ENCODE measurements around the gene ADGRF5.
"Not testable (repeated sequence)": the region's sequence is repeated elsewhere in the genome, so short reads cannot be mapped to it uniquely, and the experiment has no call there.

The ADGRF5 gene

DNA sequence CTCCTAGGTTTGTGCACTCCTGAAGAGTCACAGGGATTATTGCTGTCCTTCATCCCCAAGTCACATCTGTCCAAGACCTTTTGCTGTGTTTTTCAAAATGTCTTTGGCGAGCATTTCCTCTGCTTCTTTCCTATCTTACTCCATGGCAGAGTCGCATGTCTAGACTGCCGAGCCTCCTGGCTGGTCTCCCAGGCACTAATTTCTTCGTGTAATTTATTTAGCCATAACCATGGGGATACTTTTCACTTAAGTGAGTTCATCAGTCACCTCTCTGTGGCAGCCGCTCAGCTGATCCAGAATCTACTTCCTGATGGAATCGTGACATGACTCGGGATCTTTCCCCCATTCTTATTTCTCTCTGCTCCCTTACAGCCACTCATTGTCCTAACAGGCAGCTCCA lies 25.8 kb downstream of the ADGRF5 start:
- DNase-seq (ENCODE audit: low read depth in 4 of 4, low spot score in 1 of 4): no peak

DNA sequence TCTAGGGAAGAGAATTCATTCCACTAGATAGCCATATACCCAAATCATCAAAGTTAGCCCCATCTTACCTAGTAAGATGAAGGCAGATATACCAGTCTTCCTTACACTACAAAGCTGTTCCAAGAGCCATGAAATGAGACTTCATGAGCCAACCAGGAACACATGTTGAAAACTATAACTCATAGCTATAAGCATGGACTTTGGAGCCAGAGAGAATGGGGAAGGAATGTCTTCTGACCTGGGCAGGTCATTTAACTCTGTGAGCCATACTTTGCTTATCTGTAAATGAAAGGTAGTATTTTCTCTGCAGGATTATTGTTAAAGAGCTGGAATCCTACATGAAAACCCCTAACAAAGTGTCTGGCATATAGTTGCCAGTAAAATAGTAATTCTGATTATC lies 27.3 kb downstream of the ADGRF5 start:
- no peak for DNase-seq (ENCODE audit: low read depth in 4 of 4, low spot score in 1 of 4)

DNA sequence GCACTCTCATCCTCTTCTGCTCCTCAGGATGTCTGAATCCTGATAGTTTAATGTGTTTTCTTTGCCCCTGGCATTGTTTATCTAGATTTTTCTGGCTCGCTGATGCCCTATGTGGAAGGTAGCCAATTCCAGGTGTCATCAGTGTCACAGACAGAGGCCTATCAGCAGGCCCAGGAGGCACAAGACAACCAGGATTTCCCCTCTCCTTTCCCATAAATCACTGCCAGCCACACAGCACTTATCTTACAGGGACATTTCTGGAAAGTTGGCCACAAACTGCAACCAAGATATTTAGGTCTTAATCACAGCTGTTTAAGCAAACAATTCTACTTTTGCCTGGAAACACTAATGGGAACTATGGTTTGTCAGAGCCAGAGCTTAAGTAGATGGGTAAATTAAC lies 28.1 kb downstream of the ADGRF5 start:
- no peak for DNase-seq (ENCODE audit: low read depth in 4 of 4, low spot score in 1 of 4)

DNA sequence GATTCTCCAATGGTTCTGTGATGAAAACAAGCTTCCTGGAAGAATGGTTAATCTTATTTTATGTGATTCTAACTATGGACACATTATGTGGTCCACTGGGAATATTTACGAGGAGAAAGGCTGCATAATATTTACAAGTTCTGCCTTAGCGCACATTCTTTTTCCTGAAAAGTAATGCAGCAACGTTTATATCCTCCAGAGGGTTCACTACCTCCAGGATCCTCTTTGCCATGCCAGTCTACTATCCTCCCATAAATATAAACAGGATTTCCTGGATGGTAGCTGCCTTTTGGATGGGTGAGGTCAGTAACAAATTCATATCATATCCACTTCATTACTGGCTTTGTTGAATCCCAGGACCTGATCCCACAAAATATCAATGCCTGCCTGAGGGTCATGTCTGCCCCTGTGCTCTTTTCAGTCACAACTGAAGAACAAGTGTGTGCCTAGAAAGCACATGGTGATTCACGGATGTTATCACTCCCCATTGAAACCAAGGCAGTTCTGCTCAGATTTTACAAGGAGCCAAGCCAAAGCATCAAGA lies 30.4 kb downstream of the ADGRF5 start:
- DNase-seq (ENCODE audit: low read depth in 4 of 4, low spot score in 1 of 4): no peak

DNA sequence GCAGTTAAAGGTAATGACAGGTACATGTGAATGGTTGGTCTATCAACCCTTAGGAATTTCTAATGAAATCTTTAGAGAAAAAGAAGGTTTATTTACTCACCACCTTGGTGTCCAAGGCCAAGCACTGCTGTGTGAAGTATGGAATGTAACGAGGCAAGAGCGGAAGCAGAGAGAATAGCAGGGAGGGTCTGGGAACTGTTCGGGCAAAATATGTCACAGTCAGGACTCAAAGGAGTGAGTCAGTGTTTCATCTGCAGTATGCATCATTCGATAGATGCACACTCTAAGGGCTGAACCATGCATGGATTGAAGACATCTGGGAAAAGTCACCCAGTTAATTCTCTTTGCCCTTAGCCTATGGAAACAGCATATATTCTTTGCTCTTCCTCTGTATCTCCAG lies 33.2 kb downstream of the ADGRF5 start:
- no peak for DNase-seq (ENCODE audit: low read depth in 4 of 4, low spot score in 1 of 4)

DNA sequence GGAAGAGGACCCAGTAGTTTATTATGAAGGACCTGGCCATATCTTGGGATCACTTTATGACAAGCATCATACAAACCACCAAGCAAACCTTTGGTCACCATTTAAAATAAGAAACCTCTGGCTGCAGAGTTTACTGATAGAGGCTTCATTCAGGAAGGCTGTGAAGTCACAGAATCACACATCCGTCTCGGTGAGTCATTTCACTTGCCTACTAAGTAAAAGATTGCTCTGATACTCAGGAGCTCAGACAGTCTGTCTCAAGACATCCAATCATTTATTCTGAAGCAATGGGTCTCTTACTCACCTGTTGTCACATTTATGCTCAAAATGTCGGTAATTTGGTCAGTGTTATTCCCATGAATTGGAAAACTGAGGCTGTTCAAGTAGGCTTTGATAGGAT lies 33.7 kb downstream of the ADGRF5 start:
- DNase-seq (ENCODE audit: low read depth in 4 of 4, low spot score in 1 of 4): no peak

DNA sequence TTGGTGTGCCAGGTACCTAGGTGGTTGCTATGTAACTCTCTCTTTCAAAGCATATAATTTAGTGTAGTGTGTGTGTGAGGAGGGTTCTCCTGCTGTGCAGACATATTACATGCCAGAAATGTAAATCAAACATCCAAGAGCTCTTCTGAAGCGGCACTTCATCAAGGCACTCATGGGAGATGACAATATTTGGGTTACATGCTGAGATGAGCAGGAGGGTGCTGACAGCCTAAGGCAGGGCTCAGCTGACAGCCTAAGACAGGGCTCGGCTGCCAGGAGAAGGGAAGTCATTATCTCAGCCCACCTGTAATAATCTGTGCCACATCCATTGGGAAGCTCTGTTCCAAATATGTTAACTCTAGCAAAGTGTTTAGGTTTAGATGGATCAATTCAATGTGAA lies 39.1 kb downstream of the ADGRF5 start:
- DNase-seq (ENCODE audit: low read depth in 4 of 4, low spot score in 1 of 4): no peak

DNA sequence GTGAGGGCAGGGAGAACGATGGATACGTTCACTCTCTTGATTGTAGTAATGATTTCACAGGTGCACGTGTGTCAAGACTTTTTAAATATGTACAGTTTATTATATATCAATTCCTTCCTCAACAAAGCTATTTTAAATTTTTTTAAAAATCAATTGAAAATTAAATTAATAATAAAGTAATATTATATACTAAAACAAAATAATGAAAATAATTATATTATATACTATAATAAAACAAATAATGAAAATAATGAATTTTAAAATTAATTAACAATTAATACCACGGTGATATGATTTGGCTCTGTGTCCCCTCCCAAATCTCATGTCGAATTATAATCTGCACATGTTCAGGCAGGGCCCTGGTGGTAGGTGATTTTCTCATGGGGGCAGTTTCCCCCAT lies 42.7 kb downstream of the ADGRF5 start:
- DNase-seq (ENCODE audit: low read depth in 4 of 4, low spot score in 1 of 4): no peak

DNA sequence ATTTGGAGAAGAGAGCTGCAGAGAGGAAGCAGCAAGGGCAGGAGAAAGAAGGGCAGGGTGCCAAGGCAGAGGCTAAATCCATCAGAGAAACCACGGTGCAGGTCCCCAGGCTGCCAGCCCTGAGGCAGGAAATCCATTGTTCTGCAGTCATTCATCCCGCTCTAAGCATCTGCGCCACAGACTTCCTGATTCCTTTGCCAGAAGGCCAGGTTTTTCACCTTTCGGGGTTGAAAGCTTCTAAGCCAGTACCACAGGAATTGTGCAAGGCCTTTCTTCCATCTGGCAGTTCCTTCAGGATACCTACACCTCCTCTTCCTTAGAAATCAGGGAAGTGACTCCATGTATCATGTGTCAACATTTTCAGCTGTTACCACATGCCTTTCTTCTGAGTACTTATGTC lies 45.6 kb downstream of the ADGRF5 start:
- DNase-seq (ENCODE audit: low read depth in 4 of 4, low spot score in 1 of 4): no peak

DNA sequence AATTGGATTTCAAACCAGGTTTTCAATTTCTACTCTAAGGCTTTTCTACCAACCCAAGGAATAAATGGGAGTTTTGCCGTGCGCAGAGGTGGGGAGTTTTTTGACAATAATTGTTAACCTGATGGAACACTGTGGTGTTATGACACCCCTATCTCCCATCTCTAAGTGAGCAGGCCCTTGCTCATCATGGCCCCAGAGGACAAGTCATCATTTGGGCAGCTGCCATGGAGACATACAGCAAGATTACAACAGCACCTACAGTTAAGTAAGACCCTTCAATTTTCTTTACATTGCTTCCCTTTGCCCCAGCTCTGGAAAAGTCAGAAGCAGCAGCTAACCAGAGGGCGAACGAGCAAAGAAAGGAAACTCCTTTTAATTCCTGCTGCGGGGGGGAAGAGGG lies 54.3 kb downstream of the ADGRF5 start:
- no peak for DNase-seq (ENCODE audit: low read depth in 4 of 4, low spot score in 1 of 4)

DNA sequence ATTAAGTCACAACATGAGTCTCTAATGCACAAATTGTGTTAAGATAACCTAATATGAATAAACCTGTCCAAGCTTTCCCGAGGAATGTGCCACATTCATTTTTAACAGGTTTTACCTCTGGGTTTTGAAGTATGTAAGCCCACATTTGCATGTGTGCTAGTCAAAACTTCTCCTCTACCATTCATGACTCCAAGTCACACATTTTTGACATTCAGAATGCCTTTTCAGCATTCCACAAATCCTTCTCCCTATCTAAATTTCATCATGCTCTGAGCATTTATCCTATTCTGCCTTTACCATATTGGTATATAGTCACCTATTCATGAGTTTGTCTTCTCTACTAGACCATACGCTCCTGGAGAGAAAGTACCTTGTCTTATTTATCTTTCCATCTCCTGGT lies 56.5 kb downstream of the ADGRF5 start:
- no peak for DNase-seq (ENCODE audit: low read depth in 4 of 4, low spot score in 1 of 4)

DNA sequence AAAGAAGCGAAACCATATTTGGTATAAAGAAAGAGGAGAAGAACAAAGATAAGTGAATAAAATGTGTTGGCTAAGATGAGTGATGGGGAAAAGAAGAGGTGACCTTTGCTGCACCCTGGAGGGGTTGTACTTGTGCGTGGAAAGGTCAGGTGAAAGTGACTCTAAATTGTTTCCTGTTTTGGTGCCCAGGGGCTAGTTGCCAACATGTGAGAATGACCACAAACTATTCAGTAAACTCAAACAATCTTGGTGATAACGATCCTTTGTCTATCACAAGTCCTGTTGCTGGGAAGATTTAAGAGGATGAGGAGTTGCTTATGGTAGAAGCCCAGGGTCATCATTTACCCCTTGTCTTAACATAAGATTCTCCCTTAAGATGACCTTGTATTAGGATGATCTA lies 57.9 kb downstream of the ADGRF5 start:
- DNase-seq (ENCODE audit: low read depth in 4 of 4, low spot score in 1 of 4): no peak

DNA sequence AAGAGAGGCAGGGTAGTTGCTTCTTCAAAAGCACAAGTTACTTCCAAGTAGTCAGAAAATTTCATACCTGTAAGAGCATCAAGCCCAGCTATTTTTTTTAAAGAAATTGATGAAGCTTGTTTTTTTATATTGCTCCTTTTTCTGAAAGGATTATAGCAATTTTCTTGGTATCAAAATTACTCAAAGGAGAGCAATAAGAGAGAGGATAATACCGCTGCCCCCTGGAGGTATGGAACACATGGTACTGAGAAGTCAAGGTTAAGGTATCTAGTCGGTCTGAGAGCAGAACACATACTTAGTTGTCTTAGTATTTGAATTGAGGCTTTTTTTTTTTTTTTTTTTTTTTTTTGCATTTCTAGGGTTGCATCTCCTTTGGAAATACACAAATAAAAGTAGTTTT lies 59.4 kb downstream of the ADGRF5 start:
- DNase-seq (ENCODE audit: low read depth in 4 of 4, low spot score in 1 of 4): no peak

DNA sequence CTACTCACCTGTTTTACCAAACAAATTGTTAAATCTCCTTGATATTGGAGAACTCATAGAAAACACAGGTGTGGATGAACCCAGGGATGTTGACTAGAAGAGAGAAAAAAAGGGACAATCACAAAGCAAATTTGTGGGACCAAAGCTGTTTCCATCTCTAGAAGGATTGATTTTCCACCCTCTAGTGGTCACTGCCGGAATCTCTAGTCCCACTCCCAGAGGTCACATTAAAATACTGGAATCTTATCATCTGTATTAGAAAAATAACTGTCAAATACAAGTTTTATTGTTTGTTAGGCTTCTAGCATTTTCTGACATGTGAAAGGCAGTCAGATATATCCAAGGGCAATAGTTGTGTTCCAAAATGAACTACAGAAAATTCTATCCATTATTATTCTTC lies 65.8 kb downstream of the ADGRF5 start:
- DNase-seq (ENCODE audit: low read depth in 4 of 4, low spot score in 1 of 4): peak in 2 of 4 experiments; percentile 5 to 6

DNA sequence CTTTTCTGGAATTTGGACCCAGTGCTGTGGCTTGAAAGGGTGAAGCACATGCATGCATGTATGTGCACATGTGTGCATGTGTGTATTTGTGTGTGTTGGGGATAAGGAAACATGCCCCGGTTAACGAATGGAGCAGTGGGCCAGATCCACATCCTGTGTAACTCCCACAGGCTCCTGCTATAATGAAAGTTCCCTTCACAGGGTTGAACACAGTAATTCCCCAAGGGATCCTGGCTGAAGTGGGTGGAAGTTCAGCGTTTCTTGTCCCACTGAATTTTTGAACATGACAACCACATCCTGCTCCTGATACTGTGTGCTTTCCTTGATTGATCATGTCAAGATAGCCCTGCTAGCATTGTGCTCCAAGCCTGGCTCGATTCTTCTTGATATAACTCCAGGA lies 70.2 kb downstream of the ADGRF5 start:
- DNase-seq (ENCODE audit: low read depth in 4 of 4, low spot score in 1 of 4): not testable (repeated sequence)

DNA sequence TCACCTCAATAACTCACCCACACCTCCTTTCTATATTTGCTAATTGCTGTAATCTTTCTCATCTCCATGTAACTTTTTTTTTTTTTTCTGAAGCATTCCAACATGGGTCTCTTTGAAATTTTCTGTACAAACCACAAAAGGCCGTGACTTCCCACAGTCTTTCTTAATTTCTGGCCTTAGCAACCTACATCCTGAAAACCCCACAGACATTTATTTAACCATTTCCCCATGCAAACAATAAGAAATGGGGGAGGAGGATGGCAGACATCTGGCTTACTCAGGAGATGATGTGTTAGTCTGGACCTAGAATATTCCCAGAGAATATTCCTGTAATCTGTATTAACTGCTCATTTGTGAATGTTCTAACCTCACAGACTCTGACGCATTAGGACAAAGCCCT lies 70.9 kb downstream of the ADGRF5 start:
- DNase-seq (ENCODE audit: low read depth in 4 of 4, low spot score in 1 of 4): no peak

DNA sequence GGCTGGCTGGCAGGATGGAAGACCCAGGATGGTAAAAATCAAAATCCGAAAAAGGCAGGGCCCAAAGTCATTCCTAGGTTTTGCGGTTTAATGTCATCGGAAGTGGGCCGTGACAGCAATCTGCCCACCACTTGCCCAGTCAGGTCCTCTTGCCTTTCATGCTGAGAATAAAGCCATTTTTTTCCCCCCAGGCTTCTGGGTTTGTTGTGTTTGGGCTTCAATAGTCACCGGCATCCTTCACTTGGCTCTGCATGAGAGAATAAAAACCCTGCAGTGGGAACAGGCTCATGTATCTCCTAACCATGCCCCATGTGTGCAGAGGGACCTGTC lies 72.4 kb downstream of the ADGRF5 start:
- no peak for DNase-seq (ENCODE audit: low read depth in 4 of 4, low spot score in 1 of 4)

DNA sequence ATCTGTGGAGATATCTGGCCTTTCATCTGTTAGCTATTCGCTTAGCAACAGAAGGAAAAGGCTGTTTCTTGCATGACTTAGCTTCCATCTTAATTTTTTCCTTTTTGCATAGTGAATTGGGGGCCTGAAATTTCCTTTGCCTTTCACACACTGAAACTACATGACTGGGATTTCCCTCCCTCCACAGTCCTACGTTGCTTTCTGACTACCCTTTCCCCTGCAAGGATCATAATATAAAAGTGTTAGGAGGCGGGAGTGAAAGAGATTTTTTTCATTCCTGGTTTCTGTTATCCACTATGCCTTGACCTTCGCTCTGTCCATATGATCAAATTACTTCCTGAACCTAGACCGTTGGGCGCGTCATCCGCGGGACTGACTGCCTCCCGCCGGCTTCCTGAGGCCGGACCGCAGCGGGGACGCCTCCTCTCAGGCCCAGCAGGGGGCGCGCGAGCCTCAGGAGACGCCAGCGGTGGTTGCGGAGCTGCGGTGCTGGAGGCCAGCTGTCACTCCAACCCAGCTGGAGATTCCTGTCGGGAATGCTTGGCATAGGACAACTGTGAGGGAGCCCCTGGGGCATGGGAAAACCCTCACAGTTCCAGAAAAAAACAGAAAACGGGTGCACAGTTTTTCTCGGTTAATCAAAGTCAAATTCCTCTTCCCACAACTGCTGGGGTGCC lies 72.9 kb downstream of the ADGRF5 start:
- peak; percentile 11 to 55 (median 50) for DNase-seq (ENCODE audit: low read depth in 4 of 4, low spot score in 1 of 4)

DNA sequence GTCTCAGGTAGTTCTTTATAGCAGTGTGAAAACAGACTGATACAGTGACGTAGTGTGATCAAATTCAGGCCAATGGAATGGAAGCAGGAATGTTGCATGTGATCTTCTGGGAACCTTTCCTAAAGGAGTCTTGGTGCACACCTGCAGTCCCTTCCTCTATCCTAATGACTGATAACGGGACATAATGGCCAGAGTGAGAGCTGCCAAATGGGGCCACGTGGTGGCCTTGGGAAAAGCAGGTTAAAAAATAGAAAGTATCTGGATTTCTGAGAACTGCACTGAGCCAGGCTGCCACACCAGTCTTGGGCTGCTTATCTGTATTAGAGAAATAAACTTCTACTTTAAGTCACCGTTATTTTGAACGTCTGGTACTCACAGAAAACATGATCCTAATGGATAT lies 76.6 kb downstream of the ADGRF5 start:
- no peak for DNase-seq (ENCODE audit: low read depth in 4 of 4, low spot score in 1 of 4)

DNA sequence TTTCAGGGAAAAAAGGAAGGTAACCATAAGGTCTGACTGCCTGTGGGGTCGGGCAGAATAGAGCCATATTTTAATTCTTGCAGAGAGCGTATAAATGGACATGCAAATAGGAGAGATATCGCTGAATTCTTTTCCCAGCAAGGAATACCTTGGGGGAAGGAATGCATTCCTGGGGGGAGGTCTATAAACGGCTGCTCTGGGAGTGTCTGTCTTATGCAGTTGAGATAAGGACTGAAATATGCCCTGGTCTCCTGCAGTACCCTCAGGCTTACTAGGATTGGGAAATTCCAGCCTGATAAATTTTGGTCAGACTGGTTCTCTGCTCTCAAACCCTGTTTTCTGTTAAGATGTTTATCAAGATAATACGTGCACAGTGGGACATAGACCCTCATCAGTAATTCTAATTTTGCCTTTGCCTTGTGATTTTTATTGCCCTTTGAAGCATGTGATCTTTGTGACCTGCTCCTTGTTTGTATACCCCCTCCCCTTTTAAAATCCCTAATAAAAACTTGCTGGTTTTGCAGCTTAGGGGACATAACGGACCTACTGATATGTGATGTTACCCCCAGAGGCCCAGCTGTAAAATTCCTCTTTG lies 79.4 kb downstream of the ADGRF5 start:
- DNase-seq (ENCODE audit: low read depth in 4 of 4, low spot score in 1 of 4): not testable (repeated sequence)

DNA sequence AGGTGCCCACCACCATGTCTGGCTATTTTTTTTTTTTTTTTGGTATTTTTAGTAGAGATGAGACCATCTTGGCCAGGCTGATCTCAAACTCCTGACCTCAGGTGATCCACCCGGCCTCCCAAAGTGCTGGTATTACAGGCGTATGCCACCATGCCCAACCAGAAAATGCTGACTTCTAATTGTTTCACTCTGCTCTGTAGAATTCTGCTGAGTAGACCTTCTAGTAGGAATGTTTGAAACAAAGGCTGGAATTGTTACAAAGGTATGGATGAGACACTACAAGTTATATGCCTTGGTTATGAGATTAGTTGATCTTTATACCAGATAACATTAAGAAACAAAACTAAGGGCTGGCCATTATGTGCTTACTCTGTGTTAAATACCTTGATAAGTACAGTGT lies 83.7 kb downstream of the ADGRF5 start:
- DNase-seq (ENCODE audit: low read depth in 4 of 4, low spot score in 1 of 4): no peak

DNA sequence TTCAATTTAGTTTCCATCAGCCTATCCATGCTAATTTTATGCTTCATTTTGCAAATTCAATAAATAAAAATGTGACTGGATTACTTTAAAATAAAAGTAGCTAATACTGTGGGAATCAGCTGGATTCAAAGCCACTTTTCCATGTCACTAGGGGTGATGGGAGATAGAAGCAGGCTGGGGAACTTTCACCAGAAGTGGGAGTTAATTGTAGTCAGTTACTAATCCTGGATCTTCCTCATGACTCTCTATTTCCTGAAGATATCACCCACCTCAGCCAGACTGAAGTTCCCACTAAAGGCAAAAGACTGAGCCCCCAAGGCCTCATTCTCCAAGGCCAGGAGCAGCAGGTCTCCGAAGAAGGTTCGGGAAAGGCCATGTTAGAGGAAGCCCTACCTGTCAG lies 86.7 kb downstream of the ADGRF5 start:
- not testable (repeated sequence) for DNase-seq (ENCODE audit: low read depth in 4 of 4, low spot score in 1 of 4)

DNA sequence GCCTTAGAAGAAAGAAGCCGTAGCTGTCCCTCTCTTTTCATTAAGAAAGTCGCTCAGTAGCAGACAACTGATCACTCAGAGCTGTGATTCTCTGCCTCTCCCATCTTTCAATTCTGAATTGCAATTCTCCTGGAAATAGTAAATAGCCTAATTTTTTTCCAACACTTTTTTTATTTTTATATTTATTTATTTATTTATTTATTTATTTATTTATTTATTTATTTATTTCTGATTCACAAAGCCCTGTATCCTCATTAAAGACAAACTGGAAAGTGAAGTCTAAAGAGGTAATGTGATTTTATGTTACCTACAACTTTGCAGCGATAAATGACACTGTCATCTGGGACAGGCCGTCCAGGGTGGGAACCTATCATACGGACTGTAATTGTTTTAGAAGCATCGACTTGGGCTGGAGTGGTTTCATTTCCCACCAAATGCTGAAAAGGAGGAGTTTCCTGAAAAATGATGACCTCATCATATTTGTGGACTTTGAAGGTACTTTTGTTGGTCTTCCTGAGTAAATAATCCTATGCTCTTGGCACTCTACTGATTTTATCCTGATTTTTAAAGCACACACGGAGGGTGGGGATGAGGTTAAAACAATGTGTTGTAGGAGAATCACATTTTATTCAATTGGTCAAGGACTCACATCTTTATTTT lies 87.4 kb downstream of the ADGRF5 start:
- DNase-seq (ENCODE audit: low read depth in 4 of 4, low spot score in 1 of 4): not testable (repeated sequence)
